Measurements from ENCODE around the gene ZBTB47.

The ZBTB47 gene

DNA sequence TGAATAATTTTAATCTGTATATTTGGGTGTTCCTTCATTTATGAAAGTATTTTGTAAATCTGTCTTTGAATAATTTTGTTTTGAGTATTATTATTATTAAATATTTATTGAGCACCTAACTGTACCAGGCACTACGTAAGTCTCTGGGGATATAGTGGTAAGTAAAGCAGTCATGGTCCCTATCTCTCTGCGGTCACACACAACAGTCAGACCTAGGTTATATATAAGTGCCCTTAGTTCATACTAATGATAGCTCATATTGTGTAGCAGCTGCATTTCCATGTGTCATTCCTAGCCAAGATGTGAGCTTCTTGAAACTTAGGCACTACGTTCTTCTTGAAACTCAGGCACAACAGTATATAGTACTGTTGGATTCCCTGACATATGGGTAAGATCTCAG, 40.6 kb upstream of the ZBTB47 start:
- DNase-seq = no peak
- Histone ChIP-seq H3K4me1 (peaks cover 0 to 67% (median 14%) of the 10 kb centered on the region in 4 donors), H3K9me3 (no peaks in the 10 kb centered on the region), H3K27ac (peak overlapping the region in 1 of 2 donors; percentile 9), H3K4me3 (no peak overlapping the region), H3K27me3 (no peaks in the 10 kb centered on the region), H3K36me3 (peaks cover 0 to 14% (median 12%) of the 10 kb centered on the region in 3 donors)
- no peak for TF ChIP-seq CTCF (IDR thresholded peaks at IDR 0.05)
- intact Hi-C loops (cut with DNase I; ENCODE audit: low total_unique reads) = no loop called here

DNA sequence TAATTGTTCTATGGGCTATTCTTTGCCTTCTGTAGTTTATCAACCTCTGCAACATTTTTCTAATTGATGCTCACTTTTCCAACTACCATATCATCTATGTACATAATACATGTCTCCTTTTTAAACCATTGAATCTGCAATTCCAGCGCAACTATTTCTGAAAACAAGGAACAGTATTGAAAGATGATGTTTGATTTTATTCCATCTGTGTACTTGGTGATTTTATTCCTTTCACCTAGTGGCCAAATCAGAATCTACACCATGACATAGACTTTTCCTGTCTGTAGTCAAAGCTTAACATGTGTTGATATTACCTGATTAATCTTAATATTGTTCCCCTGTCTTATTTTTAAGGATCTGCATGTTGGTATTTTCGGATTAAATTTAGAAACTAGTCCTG, 40.0 kb upstream of the ZBTB47 start:
- Histone ChIP-seq H3K4me1 (peaks cover 0 to 64% (median 11%) of the 10 kb centered on the region in 4 donors), H3K27ac (peak overlapping the region in 1 of 2 donors; percentile 9), H3K27me3 (no peaks in the 10 kb centered on the region), H3K4me3 (no peak overlapping the region), H3K9me3 (no peaks in the 10 kb centered on the region), H3K36me3 (peaks cover 0 to 19% (median 9%) of the 10 kb centered on the region in 3 donors)
- DNase-seq = no peak
- TF ChIP-seq CTCF (IDR thresholded peaks at IDR 0.05) = peak; percentile 32 to 37
- intact Hi-C loops (cut with DNase I; ENCODE audit: low total_unique reads) = no loop called here

GRCh38 chr3:42631620-42632019, 21.9 kb upstream of the ZBTB47 start:
- Histone ChIP-seq H3K4me1 (no peaks in the 10 kb centered on the region), H3K36me3 (peaks cover 54 to 66% (median 55%) of the 10 kb centered on the region in 3 donors), H3K27me3 (no peaks in the 10 kb centered on the region), H3K4me3 (no peak overlapping the region), H3K9me3 (no peaks in the 10 kb centered on the region), H3K27ac (no peak overlapping the region)
- no peak for DNase-seq
- TF ChIP-seq CTCF (IDR thresholded peaks at IDR 0.05) = no peak
- intact Hi-C loops (cut with DNase I; ENCODE audit: low total_unique reads) = no loop called here

DNA sequence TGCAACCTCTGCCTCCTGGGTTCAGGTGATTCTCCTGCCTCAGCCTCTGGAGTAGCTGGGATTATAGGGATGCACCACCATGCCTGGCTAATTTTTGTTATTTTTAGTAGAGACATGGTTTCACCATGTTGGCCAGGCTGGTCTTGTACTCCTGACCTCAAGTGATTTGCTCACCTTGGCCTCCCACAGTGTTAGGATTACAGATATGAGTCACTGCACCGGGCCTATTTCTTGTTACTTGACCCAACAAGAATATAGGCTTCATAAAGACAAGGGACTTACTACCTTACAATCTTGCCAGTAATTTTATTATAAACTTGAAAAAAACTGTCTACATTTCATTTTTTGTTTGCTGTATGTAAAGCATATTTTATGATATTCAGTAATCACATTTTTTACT, 21.4 kb upstream of the ZBTB47 start:
- intact Hi-C loops (cut with DNase I; ENCODE audit: low total_unique reads) = no loop called here

DNA sequence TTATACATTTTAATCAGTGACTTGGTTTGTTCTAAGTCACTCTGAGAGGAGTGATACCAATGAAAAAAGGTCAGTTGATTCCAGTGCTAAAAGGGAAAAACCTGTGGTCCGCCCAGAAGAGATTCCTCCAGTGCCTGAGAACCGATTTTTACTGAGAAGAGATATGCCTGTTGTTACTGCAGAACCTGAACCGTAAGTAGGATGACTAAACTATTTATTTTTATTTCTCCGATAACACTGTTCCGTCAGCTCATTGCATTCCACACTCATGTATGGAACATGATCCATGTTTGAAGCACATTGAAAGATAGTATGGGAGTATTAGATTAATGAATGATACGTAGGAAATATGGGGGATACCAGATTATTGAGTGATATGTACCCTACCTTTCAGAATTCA, 20.0 kb upstream of the ZBTB47 start:
- Histone ChIP-seq H3K4me3 (no peak overlapping the region), H3K27ac (no peak overlapping the region), H3K27me3 (no peaks in the 10 kb centered on the region), H3K4me1 (no peaks in the 10 kb centered on the region), H3K9me3 (no peaks in the 10 kb centered on the region), H3K36me3 (peaks cover 69 to 85% (median 72%) of the 10 kb centered on the region in 3 donors)
- intact Hi-C loops (cut with DNase I; ENCODE audit: low total_unique reads) = no loop called here
- no peak for TF ChIP-seq CTCF (IDR thresholded peaks at IDR 0.05)
- no peak for DNase-seq

More for the DNA sequence above, 21.4 kb upstream of the ZBTB47 start:
- no peaks in the 10 kb centered on the region for H3K27me3 ChIP-seq
- peaks cover 60 to 71% (median 60%) of the 10 kb centered on the region in 3 donors for H3K36me3 ChIP-seq
- DNase-seq = no peak
- no peak overlapping the region for H3K4me3 ChIP-seq
- no peaks in the 10 kb centered on the region for H3K4me1 ChIP-seq
- TF ChIP-seq CTCF (IDR thresholded peaks at IDR 0.05) = no peak
- H3K9me3 ChIP-seq = no peaks in the 10 kb centered on the region
- H3K27ac ChIP-seq = no peak overlapping the region

GRCh38 chr3:42635111-42635510, 18.4 kb upstream of the ZBTB47 start:
- Histone ChIP-seq H3K9me3 (no peaks in the 10 kb centered on the region), H3K4me3 (no peak overlapping the region), H3K36me3 (peaks cover 78 to 98% (median 83%) of the 10 kb centered on the region in 3 donors), H3K4me1 (peaks cover 0 to 7% (median 0%) of the 10 kb centered on the region in 4 donors), H3K27ac (no peak overlapping the region), H3K27me3 (no peaks in the 10 kb centered on the region)
- intact Hi-C loops (cut with DNase I; ENCODE audit: low total_unique reads) = no loop called here
- TF ChIP-seq CTCF (IDR thresholded peaks at IDR 0.05) = no peak
- no peak for DNase-seq
